HL-60 (cell line): ENCODE measurements around the gene AFF3.

Source experiments
- POLR2AphosphoS5 ChIP-seq: IDR thresholded peaks from 2 replicates; pipeline ENCODE4 v1.6.1; 2012; ENCODE audit warnings: low read depth
- REST ChIP-seq: IDR thresholded peaks from 2 replicates; pipeline ENCODE4 v1.6.1; 2012; ENCODE audit warnings: low read depth; ENCODE audit not compliant: insufficient replicate concordance

GRCh38 chr2:99988599-99988998, 153.8 kb downstream of the AFF3 start:
- TF ChIP-seq REST (no peak), POLR2AphosphoS5 (no peak)
